PC-3 (cell line): ENCODE results near the gene RBPMS2. TPM values are rescaled to one million over a fixed set of nuclear protein-coding genes. Genes with fewer than 3 reads are reported as not detected.
A peak's percentile ranks its signal among the peaks of the same experiment; 100 is the strongest.
"Not testable (repeated sequence)": the region's sequence is repeated elsewhere in the genome, so short reads cannot be mapped to it uniquely, and the experiment has no call there.

Source experiments
- ATAC-seq: fragments of 200-7000 bp; cut with Tn5 transposase; 2 replicates; pipeline ENCODE4 v1.9.1; 2020; ENCODE audit warnings: mild to moderate bottlenecking, moderate library complexity
- BruUV-seq: library from RNA; stranded (reverse); fragments of 400-500 nt; replicated peaks from 2 replicates; lab custom pipeline; 2021; lab: Mats Ljungman, UMichigan
- CTCF ChIA-PET: fragments of 300-600 bp; sonication (Branson Sonifier 250); formaldehyde crosslinking; loops from one replicate; lab custom pipeline; 2022; ENCODE audit warnings: antibody characterized with exemption; lab: Charles Lee
- POLR2A ChIA-PET: fragments of 300-600 bp; sonication (Branson Sonifier 250); formaldehyde crosslinking; loops from one replicate; lab custom pipeline; 2022; ENCODE audit warnings: antibody characterized with exemption; ENCODE audit not compliant: unreplicated experiment; lab: Charles Lee
- DNase-seq: peaks from one replicate; pipeline ENCODE4 v3.0.0-alpha.2; 2015
- H2AFZ ChIP-seq: fragments of 300-600 bp; sonication (generic); 2 replicates; pipeline ENCODE4 v1.6.0; 2016; ENCODE audit warnings: antibody characterized with exemption, low read length
- H3F3A ChIP-seq: fragments of 300-600 bp; sonication (generic); one replicate; pipeline ENCODE4 v1.6.0; 2017; ENCODE audit warnings: antibody characterized with exemption, low read length, control low read depth, mild to moderate bottlenecking; ENCODE audit not compliant: unreplicated experiment
- H3K27ac ChIP-seq: fragments of 300-600 bp; sonication (generic); 2 replicates; pipeline ENCODE4 v1.5.1; 2016; ENCODE audit warnings: mild to moderate bottlenecking, low read length
- H3K27me3 ChIP-seq: fragments of 300-600 bp; sonication (generic); 2 replicates; pipeline ENCODE4 v1.6.1; 2016; ENCODE audit warnings: low read length, mixed read lengths
- H3K36me3 ChIP-seq: fragments of 300-600 bp; sonication (generic); 2 replicates; pipeline ENCODE4 v1.6.1; 2016; ENCODE audit warnings: low read depth, mixed run types, low read length, mixed read lengths
- H3K4me1 ChIP-seq: fragments of 300-600 bp; sonication (generic); 2 replicates; pipeline ENCODE4 v1.5.1; 2016; ENCODE audit warnings: low read length; ENCODE audit not compliant: insufficient read depth
- H3K4me2 ChIP-seq: fragments of 300-600 bp; sonication (generic); 2 replicates; pipeline ENCODE4 v1.6.0; 2016; ENCODE audit warnings: low read length
- H3K4me3 ChIP-seq: fragments of 300-600 bp; sonication (generic); 2 replicates; pipeline ENCODE4 v1.5.1; 2016; ENCODE audit warnings: mild to moderate bottlenecking, low read length, mixed read lengths
- H3K79me2 ChIP-seq: fragments of 300-600 bp; sonication (generic); 2 replicates; pipeline ENCODE4 v1.6.1; 2017; ENCODE audit warnings: low read length, mixed read lengths
- H3K9ac ChIP-seq: fragments of 300-600 bp; sonication (generic); 2 replicates; pipeline ENCODE4 v1.6.0; 2016; ENCODE audit warnings: mild to moderate bottlenecking, low read length
- H3K9me2 ChIP-seq: fragments of 300-600 bp; sonication (generic); replicated peaks from 2 replicates; pipeline ENCODE4 v1.6.1; 2016; ENCODE audit warnings: mixed run types, low read length, mixed read lengths
- H3K9me3 ChIP-seq: fragments of 300-600 bp; sonication (generic); 2 replicates; pipeline ENCODE4 v1.6.1; 2016; ENCODE audit warnings: low read length, mixed read lengths
- H4K20me1 ChIP-seq: fragments of 300-600 bp; sonication (generic); 2 replicates; pipeline ENCODE4 v1.6.1; 2016; ENCODE audit warnings: low read length, mixed read lengths
- EZH2 ChIP-seq: fragments of 300-600 bp; sonication (generic); IDR thresholded peaks from one replicate; pipeline ENCODE4 v1.6.1; 2017; ENCODE audit warnings: antibody characterized with exemption, mild to moderate bottlenecking, low read length; ENCODE audit not compliant: unreplicated experiment
- EZH2phosphoT487 ChIP-seq: fragments of 300-600 bp; sonication (generic); IDR thresholded peaks from 2 replicates; pipeline ENCODE4 v1.6.1; 2018; ENCODE audit warnings: mild to moderate bottlenecking, antibody characterized with exemption, low read length, borderline replicate concordance
- intact Hi-C: fragments of 100-400 bp; cut with micrococcal nuclease; formaldehyde crosslinking; loops from 2 replicates; pipeline ENCODE4 v1.9.0; 2023
- total RNA-seq: library from RNA; depleted of rRNA; stranded (reverse); fragments of >200 nt; gene quantifications from 2 replicates; pipeline ENCODE4 v1.2.3, GENCODE V29; 2014
- TF ChIP-seq, protein P1 (sequence below): fragments of 300-600 bp; sonication (generic); conservative IDR thresholded peaks from 2 replicates; pipeline ENCODE4 v1.5.1; 2017; ENCODE audit warnings: antibody characterized with exemption, low read depth, mild to moderate bottlenecking, low read length

The RBPMS2 gene
- total RNA-seq, 1 experiment from 2014 or later, result not detected

DNA sequence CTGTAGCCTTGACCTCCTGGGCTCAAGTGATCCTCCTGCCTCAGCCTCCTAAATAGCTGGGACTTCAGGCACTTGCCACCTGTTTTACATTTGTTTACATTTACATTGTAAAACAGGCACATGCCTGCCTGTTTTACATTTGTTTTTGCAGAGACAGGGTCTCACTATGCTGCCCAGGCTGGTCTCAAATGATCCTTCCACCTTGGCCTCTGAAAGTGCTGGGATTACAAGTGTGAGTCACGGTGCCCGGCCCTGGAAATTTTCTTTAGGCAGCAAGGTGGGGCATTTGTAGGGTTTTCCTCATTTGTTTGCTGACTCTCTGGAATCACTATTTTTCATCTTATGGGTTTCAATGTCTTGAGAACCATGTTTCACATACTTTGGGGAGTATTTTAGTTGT is 25.1 kb upstream of the RBPMS2 start:
- ATAC-seq (peak; percentile 42; the same call in 1 of the 2 replicates), DNase-seq (peak; percentile 24)
- H3K27me3 ChIP-seq, result no peaks in the 10 kb centered on the region
- BruUV-seq, result no TSS peak
- no peak overlapping the region for H3K4me2 ChIP-seq
- H3F3A ChIP-seq, result no peaks in the 10 kb centered on the region
- no peaks in the 10 kb centered on the region for H4K20me1 ChIP-seq
- intact Hi-C loops, result no loop called here
- CTCF ChIA-PET, result interaction anchor here (0.6 to 0.7 kb wide), 2 partner anchors 81 to 84 kb away, joined by 3 to 8 read pairs; no protein-coding TSS in a partner anchor
- H3K79me2 ChIP-seq, result no peaks in the 10 kb centered on the region
- H2AFZ ChIP-seq, result no peak overlapping the region
- H3K4me3 ChIP-seq, result no peak overlapping the region
- no peaks in the 10 kb centered on the region for H3K9me2 ChIP-seq
- H3K9me3 ChIP-seq, result no peaks in the 10 kb centered on the region
- POLR2A ChIA-PET, result no interaction called here
- no peak overlapping the region for H3K9ac ChIP-seq
- TF ChIP-seq, protein P1, sequence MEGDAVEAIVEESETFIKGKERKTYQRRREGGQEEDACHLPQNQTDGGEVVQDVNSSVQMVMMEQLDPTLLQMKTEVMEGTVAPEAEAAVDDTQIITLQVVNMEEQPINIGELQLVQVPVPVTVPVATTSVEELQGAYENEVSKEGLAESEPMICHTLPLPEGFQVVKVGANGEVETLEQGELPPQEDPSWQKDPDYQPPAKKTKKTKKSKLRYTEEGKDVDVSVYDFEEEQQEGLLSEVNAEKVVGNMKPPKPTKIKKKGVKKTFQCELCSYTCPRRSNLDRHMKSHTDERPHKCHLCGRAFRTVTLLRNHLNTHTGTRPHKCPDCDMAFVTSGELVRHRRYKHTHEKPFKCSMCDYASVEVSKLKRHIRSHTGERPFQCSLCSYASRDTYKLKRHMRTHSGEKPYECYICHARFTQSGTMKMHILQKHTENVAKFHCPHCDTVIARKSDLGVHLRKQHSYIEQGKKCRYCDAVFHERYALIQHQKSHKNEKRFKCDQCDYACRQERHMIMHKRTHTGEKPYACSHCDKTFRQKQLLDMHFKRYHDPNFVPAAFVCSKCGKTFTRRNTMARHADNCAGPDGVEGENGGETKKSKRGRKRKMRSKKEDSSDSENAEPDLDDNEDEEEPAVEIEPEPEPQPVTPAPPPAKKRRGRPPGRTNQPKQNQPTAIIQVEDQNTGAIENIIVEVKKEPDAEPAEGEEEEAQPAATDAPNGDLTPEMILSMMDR, result no peak
- no peak for TF ChIP-seq EZH2
- TF ChIP-seq EZH2phosphoT487, result no peak
- H3K36me3 ChIP-seq, result no peaks in the 10 kb centered on the region
- H3K27ac ChIP-seq, result no peak overlapping the region
- no peaks in the 10 kb centered on the region for H3K4me1 ChIP-seq

GRCh38 chr15:64798905-64799304 is 23.5 kb upstream of the RBPMS2 start:
- H4K20me1 ChIP-seq, CTCF ChIA-PET, H2AFZ ChIP-seq, H3K27ac ChIP-seq, DNase-seq, H3K4me1 ChIP-seq, H3K36me3 ChIP-seq, BruUV-seq, H3K9me3 ChIP-seq, H3K9ac ChIP-seq, H3K4me2 ChIP-seq, H3K27me3 ChIP-seq, ATAC-seq, POLR2A ChIA-PET, H3K4me3 ChIP-seq, H3F3A ChIP-seq, H3K79me2 ChIP-seq, H3K9me2 ChIP-seq, intact Hi-C loops: not testable (repeated sequence)

GRCh38 chr15:64795921-64796320 is 20.5 kb upstream of the RBPMS2 start:
- H3K9me3 ChIP-seq, H3K4me3 ChIP-seq, DNase-seq, H3K4me1 ChIP-seq, POLR2A ChIA-PET, H3K4me2 ChIP-seq, CTCF ChIA-PET, H2AFZ ChIP-seq, ATAC-seq, H3F3A ChIP-seq, BruUV-seq, H3K27ac ChIP-seq, H3K79me2 ChIP-seq, H3K9me2 ChIP-seq, intact Hi-C loops, H3K27me3 ChIP-seq, H3K9ac ChIP-seq, H4K20me1 ChIP-seq, H3K36me3 ChIP-seq: not testable (repeated sequence)

GRCh38 chr15:64795299-64795698 is 19.9 kb upstream of the RBPMS2 start:
- DNase-seq, POLR2A ChIA-PET, H4K20me1 ChIP-seq, intact Hi-C loops, H3K4me3 ChIP-seq, H3K9me3 ChIP-seq, H3F3A ChIP-seq, ATAC-seq, BruUV-seq, H3K27me3 ChIP-seq, H3K36me3 ChIP-seq, H3K9me2 ChIP-seq, H3K4me1 ChIP-seq, H3K4me2 ChIP-seq, H3K27ac ChIP-seq, H3K9ac ChIP-seq, H2AFZ ChIP-seq, H3K79me2 ChIP-seq, CTCF ChIA-PET: not testable (repeated sequence)
